K562 (cell line): ENCODE measurements around the gene PBXIP1. TPM values are rescaled to one million over a fixed set of nuclear protein-coding genes. Genes with fewer than 3 reads are reported as not detected.

Experiments used
- AFF4 ChIP-seq: sonication (generic); formaldehyde crosslinking; IDR thresholded peaks from 2 replicates; pipeline ENCODE4 v1.8.0; 2023; ENCODE audit warnings: mild to moderate bottlenecking, missing genetic modification reagents
- ASH1L ChIP-seq: fragments of 450-650 bp; IDR thresholded peaks from 2 replicates; pipeline ENCODE4 v1.6.1; 2018; ENCODE audit warnings: borderline replicate concordance, mild to moderate bottlenecking, low read depth; ENCODE audit not compliant: partially characterized antibody
- ATF7 ChIP-seq: fragments of 450-650 bp; IDR thresholded peaks from 2 replicates; pipeline ENCODE4 v1.7.1; 2014; ENCODE audit warnings: mild to moderate bottlenecking, moderate library complexity
- BRD9 ChIP-seq: fragments of 450-650 bp; IDR thresholded peaks from 2 replicates; pipeline ENCODE4 v1.6.1; 2018; ENCODE audit warnings: low read depth; ENCODE audit not compliant: partially characterized antibody
- CHCHD3 ChIP-seq: fragments of 250-450 bp; sonication (Bioruptor Pico); IDR thresholded peaks from 2 replicates; pipeline ENCODE4 v2.1.2; 2022; ENCODE audit warnings: mild to moderate bottlenecking
- CSDE1 ChIP-seq, 2 experiments: fragments of 450-650 bp; IDR thresholded peaks; 2 replicates each; pipeline ENCODE4 v1.6.1; 2016; ENCODE audit warnings: mild to moderate bottlenecking in 1 of 2
- EZH2 ChIP-seq: IDR thresholded peaks from 2 replicates; pipeline ENCODE4 v1.6.1; 2012; ENCODE audit warnings: low read depth, mild to moderate bottlenecking, inconsistent platforms, low read length, borderline replicate concordance
- JUN ChIP-seq, 2 experiments: sonication (generic) in 1 of 2; formaldehyde crosslinking in 1 of 2; IDR thresholded peaks; 2 replicates each; pipeline versions ENCODE4 v1.6.1 to v1.8.0; 2012 to 2022; ENCODE audit warnings: borderline replicate concordance in 2 of 2, mild to moderate bottlenecking in 2 of 2, improper control_type of control experiment in 1 of 2, low read depth in 1 of 2, low read length in 1 of 2, missing genetic modification reagents in 1 of 2
- LEF1 ChIP-seq: fragments of 450-650 bp; IDR thresholded peaks from 2 replicates; pipeline ENCODE4 v1.6.1; 2016; ENCODE audit warnings: mild to moderate bottlenecking
- MAFF ChIP-seq: IDR thresholded peaks from 2 replicates; pipeline ENCODE4 v1.6.1; 2012; ENCODE audit warnings: low read length, improper control_type of control experiment
- MEF2D ChIP-seq: conservative IDR thresholded peaks from 2 replicates; pipeline ENCODE4 v1.6.1; 2016; ENCODE audit warnings: low read depth, missing genetic modification characterization, missing compliant biosample characterization
- NCOA1 ChIP-seq: fragments of 450-650 bp; IDR thresholded peaks from 2 replicates; pipeline ENCODE4 v1.6.1; 2016; ENCODE audit warnings: low read depth
- NFIX ChIP-seq: fragments of 250-450 bp; sonication (Bioruptor Pico); IDR thresholded peaks from 2 replicates; pipeline ENCODE4 v1.4.0; 2020; ENCODE audit warnings: low read depth, mild to moderate bottlenecking, moderate library complexity
- STAT5A ChIP-seq: IDR thresholded peaks from 2 replicates; pipeline ENCODE4 v1.6.1; 2012; ENCODE audit warnings: low read length, inconsistent platforms, borderline replicate concordance
- THAP12 ChIP-seq: fragments of 250-450 bp; sonication (Bioruptor Pico); IDR thresholded peaks from 2 replicates; pipeline ENCODE4 v1.9.0; 2021; ENCODE audit warnings: mild to moderate bottlenecking, inconsistent platforms
- TOE1 ChIP-seq, 2 experiments: fragments of 450-650 bp in 1 of 2; sonication (generic) in 1 of 2; formaldehyde crosslinking in 1 of 2; IDR thresholded peaks; 2 replicates each; pipeline versions ENCODE4 v1.7.1 to v1.8.0; 2016 to 2022; ENCODE audit warnings: borderline replicate concordance in 2 of 2, mild to moderate bottlenecking in 2 of 2, antibody characterized with exemption in 1 of 2, inconsistent platforms in 1 of 2, low read depth in 1 of 2, missing genetic modification reagents in 1 of 2, moderate library complexity in 1 of 2
- TRIM25 ChIP-seq: fragments of 450-650 bp; IDR thresholded peaks from 2 replicates; pipeline ENCODE4 v1.7.0; 2016; ENCODE audit warnings: borderline replicate concordance
- ZNF165 ChIP-seq: fragments of 250-450 bp; sonication (Bioruptor Pico); IDR thresholded peaks from 2 replicates; pipeline ENCODE4 v1.4.0; 2020; ENCODE audit warnings: borderline replicate concordance
- ZNF57 ChIP-seq: fragments of 450-650 bp; formaldehyde crosslinking; IDR thresholded peaks from 2 replicates; pipeline ENCODE4 v1.4.0; 2020; ENCODE audit warnings: mild to moderate bottlenecking, moderate library complexity
- ZNF830 ChIP-seq: fragments of 250-450 bp; sonication (Bioruptor Pico); IDR thresholded peaks from 2 replicates; pipeline ENCODE4 v1.5.0; 2021; ENCODE audit warnings: mild to moderate bottlenecking
- polyA plus RNA-seq, 8 experiments: library from polyadenylated mRNA; depleted of rRNA in 4 of 8; stranded (reverse) in 5 of 8; unstranded in 3 of 8; fragments of >200 nt; fragmentation: Nextera tagmentation in 2 of 8; fragmentation: Illumina TruSeq in 1 of 8; extraction: Ambion mirVana in 2 of 8; extraction: Trizol in 1 of 8; gene quantifications; 2 replicates each; pipeline versions ENCODE4 v1.2.1 to v1.2.3, GENCODE V29; 2011 to 2014; ENCODE audit warnings: inconsistent platforms in 1 of 8, missing spikeins in 1 of 8
- total RNA-seq, 7 experiments: library from RNA; depleted of rRNA in 6 of 7; stranded (reverse); fragments of >200 nt in 6 of 7; fragmentation: Illumina TruSeq in 2 of 7; extraction: Trizol in 2 of 7; gene quantifications; 2 replicates each; pipeline versions ENCODE4 v1.2.1 to v1.2.3, GENCODE V29; 2011 to 2021; ENCODE audit warnings: low replicate concordance in 1 of 7

The PBXIP1 gene
- total and polyA plus RNA-seq, 9 of the 15 experiments (the other 6 are each of a cell fraction or from before 2014, with no cell fraction given): 0.13 to 8.3 (median 5.8) TPM

DNA sequence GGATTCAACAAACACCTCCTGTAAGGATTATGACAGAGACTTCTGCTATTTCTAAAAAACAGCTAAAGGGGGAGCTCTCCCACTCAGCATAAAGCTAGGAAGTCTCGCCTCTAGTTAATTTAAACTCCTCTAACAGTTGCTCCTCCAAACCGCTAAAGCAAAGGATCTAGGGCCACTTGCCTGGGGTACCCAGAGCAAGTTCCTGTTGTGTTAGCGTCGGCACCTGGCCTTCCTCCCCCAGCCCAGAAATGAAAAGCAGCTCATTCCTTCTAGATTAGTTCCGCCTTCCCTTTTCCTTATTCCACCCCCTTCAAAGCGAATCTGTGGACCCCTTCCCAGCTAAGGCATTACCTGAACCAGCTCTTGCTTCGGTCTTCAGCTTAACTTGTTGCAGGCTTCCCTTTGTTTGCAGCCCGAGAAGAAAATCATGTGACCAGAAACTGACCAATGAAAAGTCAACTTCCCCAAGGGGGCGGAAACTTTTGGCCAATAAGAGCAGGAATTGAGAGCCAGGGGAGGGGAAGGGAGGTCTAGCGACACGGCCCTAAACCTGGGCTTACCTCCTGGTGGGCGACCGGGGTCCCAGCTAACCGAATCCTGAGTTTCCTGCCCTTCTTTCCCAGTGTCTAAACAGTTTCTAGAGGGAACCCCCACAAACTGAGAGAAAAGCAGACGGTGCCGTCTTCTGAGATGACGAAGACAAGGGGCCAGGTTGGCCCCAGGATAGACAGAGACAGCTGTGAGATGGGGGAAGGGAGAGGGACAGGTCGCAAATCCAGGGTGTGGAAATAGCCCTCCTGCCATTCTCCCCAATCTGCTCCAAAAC is at the start of gene PBXIP1 (continued):
- TF ChIP-seq THAP12 (CRISPR knock-in tag) (no peak), ATF7 (0 out of 2 replicates have a peak, but pooled peaks have one; percentile 17), MAFF (no peak), STAT5A (no peak), ASH1L (peak; percentile 71), CSDE1 (IDR thresholded peaks at IDR 0.05) (no peak), TRIM25 (no peak), MEF2D (tag) (no peak), ZNF57 (no peak), CHCHD3 (CRISPR knock-in tag) (no peak), TOE1 (IDR thresholded peaks at IDR 0.05; ENCODE audit: borderline replicate concordance) (peak; percentile 98), TOE1 (CRISPR knock-in tag; IDR thresholded peaks at IDR 0.05; ENCODE audit: borderline replicate concordance, low read depth) (no peak), LEF1 (no peak), EZH2 (no peak), NCOA1 (no peak), ZNF830 (CRISPR knock-in tag) (no peak), ZNF165 (CRISPR knock-in tag) (peak; percentile 28; the same call in 1 of the 2 replicates), NFIX (no peak), AFF4 (CRISPR knock-in tag) (peak; percentile 18; the same call in 1 of the 2 replicates), JUN (IDR thresholded peaks at IDR 0.05; ENCODE audit: borderline replicate concordance, low read depth, low read length) (no peak), JUN (CRISPR knock-in tag; IDR thresholded peaks at IDR 0.05; ENCODE audit: borderline replicate concordance) (no peak), BRD9 (peak; percentile 56)
